NK-92 treated with Interleukin-12 subunit alpha and Interleukin-12 subunit beta, amount 100 ng/mL, for 24 hours (cell line): ENCODE results near the gene NSD2.
"Not testable (repeated sequence)": the region's sequence is repeated elsewhere in the genome, so short reads cannot be mapped to it uniquely, and the experiment has no call there.

Experiments used
- DNase-seq: peaks from one replicate; lab custom pipeline; 2025; lab: John Stamatoyannopoulos, UW

Gene NSD2

GRCh38 chr4:1842339-1842895, 28.8 kb upstream of the NSD2 start:
- no peak for DNase-seq

DNA sequence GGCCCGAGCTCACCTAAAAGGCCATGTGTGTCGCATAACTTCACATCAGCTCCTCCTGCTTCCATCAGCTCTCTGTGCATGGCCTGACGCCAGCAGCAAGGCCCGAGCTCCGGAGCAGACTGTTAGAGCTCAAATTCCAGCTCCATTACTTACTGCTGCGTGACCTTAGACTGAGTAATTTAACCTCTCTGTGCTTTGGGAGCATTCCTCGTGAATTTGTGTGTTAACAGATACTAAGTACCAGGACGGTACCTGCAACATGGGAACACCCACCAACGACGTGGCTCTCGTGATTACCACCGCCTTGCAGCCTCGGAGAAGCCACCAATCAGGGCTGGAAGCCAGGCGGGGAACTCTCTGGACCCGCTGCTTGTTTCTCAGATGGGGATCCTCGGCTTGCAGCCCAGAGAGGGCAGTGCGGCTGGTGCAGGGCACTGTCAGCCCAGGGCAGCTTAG, 28.2 kb upstream of the NSD2 start:
- DNase-seq, result no peak

DNA sequence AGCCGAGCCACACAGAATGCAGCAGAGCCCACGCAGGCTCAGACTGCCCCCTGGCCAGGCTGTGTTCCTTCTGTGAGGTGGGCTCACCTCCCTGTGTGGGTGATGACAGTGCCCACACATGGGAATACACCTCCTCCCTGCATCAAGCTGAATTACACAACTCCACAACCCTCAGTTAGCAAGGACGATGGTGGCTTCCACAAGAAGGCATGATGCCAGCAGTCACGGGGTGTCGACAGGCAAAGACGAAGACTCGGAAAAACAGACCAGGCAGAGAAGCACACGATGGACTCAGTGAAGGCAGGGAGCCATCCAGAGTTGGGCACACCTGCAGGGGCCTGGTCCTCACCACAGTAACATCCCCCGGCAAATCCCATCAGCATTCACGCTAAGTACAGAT, 27.3 kb upstream of the NSD2 start:
- DNase-seq, result no peak

GRCh38 chr4:1844618-1845017, 26.6 kb upstream of the NSD2 start:
- DNase-seq, result not testable (repeated sequence)

DNA sequence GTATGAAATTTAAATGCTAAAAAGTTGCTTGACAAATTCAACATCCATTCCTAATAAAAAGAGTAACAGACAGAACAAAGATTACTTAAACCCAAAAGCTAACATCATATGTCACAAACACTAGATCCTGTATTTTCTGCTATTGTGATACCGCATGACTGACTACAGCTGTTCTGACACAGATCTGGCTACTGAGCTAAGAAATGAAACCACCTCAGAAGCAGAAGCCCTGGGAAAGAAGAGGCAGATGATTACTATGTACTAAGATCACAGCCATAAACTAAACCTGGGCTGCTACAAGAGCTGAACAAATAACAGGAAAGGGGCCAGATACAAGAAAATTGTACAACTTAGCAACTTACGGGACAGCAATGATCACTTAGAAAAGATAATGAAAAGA, 24.6 kb upstream of the NSD2 start:
- no peak for DNase-seq

DNA sequence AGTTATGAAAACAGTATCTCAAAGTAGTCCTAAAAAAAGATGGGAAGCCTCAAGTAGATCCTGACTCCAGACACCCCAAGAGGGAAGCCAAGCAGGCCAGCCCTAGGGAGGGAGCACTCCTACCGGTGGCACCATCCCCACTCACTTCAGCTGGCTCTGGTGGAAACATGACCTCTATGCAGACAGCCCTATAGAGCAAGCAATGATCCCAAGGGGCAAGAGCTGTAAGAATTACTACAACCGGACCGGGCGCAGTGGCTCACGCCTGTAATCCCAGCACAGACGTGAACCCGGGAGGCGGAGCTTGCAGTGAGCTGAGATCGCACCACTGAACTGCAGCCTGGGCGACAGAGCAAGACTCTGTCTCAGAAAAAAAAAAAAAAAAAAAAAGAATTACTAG, 20.9 kb upstream of the NSD2 start:
- DNase-seq, result no peak

- no peak for DNase-seq
These were observed 20.0 kb upstream of the NSD2 start for GRCh38 chr4:1851160-1851559.

DNA sequence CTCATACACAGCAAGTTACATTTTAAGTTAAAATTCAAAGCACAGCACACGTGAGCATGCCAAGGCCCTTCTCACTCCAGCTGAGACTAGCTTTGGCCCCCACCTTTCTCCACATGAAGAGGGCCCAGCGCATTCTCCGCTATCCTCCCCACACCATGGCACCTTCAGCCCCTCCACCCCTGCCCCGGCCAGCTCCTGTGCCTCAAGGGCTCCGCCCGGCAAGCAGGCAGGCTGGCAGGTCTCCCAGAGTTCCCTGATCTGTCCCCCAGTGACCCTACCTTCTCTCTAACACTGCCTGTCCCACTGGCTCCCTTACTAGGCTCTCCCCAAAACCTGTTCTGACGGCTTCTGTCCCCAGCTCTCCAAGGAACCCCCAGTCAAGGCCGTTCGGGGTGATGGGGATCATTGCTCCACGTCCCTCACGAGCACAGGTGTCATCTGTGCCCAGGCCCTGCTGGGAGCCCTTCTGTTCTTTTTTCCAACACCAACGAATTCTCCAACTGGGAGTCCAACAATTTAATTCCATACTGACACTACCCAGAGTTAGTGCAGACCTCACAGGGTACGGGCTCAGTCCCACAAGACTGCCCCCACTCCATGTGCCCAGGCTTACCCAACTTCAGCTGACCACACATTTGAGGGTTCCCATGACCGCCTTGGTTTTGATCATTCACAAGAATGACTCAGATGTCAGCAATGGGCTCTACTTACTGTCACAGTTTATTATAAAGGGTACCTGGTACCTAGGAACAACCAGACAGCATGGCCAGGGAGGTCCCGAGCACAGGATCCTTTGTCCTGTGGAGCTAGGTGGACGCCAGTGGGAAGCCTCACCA, 19.4 kb upstream of the NSD2 start:
- DNase-seq, result no peak

GRCh38 chr4:1852904-1853623, 18.1 kb upstream of the NSD2 start:
- DNase-seq, result no peak

- DNase-seq, result no peak
These were observed 16.4 kb upstream of the NSD2 start for GRCh38 chr4:1854752-1855151.

DNA sequence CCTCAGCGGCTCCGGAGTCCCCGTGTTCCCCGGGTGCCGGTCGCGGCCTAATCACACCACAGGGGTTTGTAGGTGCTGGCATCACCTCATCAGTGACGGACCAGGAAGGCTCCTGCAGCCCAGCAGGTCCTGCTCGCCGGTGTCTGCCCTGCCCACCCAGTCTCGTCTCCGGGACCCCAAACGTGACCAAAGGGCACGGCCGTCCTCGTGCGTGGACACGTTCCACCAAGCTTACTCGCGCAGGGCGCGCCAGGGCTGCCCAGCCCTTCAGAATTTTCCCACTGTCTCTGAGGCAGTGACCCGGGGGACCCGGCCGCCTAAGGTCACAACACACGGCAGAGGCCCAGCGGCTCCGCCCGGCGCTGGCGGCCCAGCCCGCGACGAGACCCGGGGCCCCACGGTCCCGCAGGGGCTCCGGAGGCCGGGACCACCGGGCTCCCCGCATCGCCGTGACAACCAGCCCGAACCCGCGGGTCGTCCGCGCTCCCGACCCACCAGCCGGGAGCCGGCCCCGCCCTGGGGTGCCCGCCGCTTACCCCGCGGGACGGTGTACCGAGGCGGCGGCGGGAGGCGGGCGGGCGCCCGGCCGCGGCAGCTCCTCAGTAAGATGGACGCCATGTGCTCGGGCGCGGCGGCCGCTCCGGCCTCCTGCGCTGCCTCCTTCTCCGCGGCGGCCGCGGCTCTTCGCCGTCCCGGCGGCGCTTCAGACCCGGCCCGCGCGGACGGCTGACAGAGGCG, 15.7 kb upstream of the NSD2 start:
- no peak for DNase-seq

GRCh38 chr4:1856071-1856942, 14.9 kb upstream of the NSD2 start, which contains the start of gene LETM1:
LETM1 (minus strand) TSS chr4:1856156; CDS start chr4:1855950, 206 bp downstream.
- peak; percentile 91 for DNase-seq

DNA sequence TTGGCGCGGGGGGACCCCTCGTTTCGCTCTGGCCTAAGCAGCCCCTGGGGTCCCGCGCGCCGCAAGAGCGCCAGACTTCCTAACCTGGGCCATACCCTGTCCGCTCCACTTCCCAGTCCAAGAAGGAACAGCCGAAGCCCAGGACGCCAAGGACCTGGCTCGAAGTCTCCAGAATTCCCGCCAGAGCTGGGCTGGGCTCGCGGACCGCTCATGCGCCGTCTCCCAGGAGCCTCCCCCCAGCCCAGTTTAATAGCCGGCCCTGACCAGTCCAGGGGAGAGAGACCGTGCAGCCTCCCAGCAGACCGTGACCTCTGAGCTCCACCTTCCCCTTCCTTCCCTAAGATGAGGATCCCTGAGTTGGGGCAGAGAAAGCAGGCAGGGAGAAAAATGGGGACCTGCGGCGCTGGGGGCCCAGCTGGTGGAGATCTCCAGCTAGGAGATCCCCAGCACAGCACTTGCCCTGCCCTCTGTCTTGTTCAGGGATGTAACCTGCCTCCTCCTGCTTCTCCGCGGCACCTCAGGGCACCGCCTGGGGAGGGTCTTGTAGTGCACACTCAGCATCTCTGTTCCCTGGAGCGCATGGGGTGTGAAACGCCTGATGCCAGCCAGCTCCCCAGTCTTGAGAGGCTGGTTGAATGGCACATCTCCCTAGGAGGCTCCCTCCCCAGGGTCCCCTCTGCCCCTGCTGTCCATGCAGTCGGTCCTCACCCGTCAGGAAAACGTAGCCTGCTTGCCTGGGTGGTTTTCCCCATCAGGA, 14.1 kb upstream of the NSD2 start:
- DNase-seq, result no peak

- no peak for DNase-seq
These were observed 13.3 kb upstream of the NSD2 start for GRCh38 chr4:1857931-1858330.

DNA sequence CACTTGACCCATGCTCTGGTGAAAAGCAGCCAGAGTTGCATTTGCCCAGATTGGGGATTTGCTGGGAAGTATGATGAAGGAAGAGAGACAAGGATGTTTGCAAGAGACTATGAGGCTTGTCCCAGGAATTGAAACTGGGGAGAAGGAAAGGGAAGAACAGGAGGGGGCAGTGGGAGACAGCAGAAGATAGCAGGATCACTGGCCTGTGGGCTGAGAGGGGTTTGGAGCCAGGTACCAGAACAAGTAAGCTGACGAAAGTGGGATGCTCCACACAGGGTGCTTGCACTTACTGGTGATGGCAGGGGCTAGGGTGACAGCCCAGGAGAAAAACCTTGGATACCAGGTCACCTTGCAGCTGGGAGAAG, 11.8 kb upstream of the NSD2 start:
- DNase-seq, result no peak

GRCh38 chr4:1862055-1862911, 8.9 kb upstream of the NSD2 start:
- DNase-seq, result no peak

- no peak for DNase-seq
These were observed 8.3 kb upstream of the NSD2 start for GRCh38 chr4:1862961-1863296.

GRCh38 chr4:1863297-1864033, 7.7 kb upstream of the NSD2 start:
- no peak for DNase-seq
